Measurements from ENCODE around the gene REPIN1.

DNA sequence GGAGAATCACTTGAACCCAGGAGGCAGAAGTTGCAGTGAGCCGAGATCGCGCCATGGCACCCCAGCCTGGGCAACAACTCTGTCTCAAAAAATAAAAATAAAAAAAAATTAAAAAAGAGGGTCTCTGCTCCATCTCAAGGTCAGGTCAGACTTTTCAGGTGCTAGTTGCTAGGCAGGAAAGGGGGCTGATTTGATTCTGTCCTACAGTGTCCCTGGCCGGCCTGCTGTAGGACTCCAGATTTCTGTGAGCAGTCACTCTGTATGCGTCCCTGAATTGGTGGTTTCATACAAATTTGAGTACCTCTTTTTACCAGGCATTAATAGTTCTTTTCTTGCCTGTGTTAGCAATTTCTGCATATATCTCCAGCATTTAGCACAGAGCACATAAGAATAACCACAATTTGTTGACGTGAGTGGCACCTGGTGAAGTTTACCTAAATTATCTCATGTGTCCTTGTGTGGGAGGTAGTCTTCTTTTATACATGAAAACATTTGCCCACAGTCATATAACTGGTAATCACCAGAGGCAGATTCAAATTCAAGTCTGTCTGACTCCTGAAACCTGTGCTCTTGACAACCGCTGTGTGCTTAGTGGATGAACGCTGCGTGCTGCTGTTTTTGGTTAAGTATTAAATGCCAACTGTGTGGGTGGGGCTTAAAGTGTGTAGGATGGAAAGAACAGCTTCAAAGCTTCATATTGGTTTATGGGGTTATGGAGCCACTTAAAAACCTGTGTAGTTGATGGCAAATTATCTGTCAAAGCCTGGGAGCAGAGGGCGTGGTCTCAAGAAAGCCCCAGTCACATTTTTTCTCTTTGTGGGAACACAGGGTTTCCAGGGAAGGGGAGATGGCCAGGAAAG lies 7.3 kb downstream of the REPIN1 start:
- TF ChIP-seq, protein P1, sequence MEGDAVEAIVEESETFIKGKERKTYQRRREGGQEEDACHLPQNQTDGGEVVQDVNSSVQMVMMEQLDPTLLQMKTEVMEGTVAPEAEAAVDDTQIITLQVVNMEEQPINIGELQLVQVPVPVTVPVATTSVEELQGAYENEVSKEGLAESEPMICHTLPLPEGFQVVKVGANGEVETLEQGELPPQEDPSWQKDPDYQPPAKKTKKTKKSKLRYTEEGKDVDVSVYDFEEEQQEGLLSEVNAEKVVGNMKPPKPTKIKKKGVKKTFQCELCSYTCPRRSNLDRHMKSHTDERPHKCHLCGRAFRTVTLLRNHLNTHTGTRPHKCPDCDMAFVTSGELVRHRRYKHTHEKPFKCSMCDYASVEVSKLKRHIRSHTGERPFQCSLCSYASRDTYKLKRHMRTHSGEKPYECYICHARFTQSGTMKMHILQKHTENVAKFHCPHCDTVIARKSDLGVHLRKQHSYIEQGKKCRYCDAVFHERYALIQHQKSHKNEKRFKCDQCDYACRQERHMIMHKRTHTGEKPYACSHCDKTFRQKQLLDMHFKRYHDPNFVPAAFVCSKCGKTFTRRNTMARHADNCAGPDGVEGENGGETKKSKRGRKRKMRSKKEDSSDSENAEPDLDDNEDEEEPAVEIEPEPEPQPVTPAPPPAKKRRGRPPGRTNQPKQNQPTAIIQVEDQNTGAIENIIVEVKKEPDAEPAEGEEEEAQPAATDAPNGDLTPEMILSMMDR (IDR thresholded peaks at IDR 0.05), result no peak
- no peak for TF ChIP-seq EP300 (IDR thresholded peaks at IDR 0.05)
